IMR-90 (cell line): ENCODE data around the gene EPB41L3. TPM values are rescaled to one million over a fixed set of nuclear protein-coding genes. Genes with fewer than 3 reads are reported as not detected.

ENCODE experiments used
- ATAC-seq: fragments of 200-7000 bp; cut with Tn5 transposase; 2 replicates; pipeline ENCODE4 v1.9.1; 2020; ENCODE audit warnings: low read depth, mild to moderate bottlenecking, moderate library complexity
- BruUV-seq: library from RNA; stranded (reverse); fragments of 400-500 nt; replicated peaks from 2 replicates; lab custom pipeline; 2021; lab: Mats Ljungman, UMichigan
- CTCF ChIA-PET: fragments of 300-600 bp; formaldehyde crosslinking; extraction: SDS; loops from one replicate; lab custom pipeline; 2021; ENCODE audit warnings: antibody characterized with exemption; lab: Yijun Ruan, JAX
- POLR2A ChIA-PET: fragments of 300-600 bp; sonication (Branson Sonifier 250); formaldehyde crosslinking; loops from one replicate; lab custom pipeline; 2022; ENCODE audit warnings: antibody characterized with exemption; ENCODE audit not compliant: unreplicated experiment; lab: Charles Lee
- DNase-seq: peaks from one replicate; pipeline ENCODE4 v3.0.0; 2013
- H2AFZ ChIP-seq: replicated peaks from 2 replicates; pipeline ENCODE3; 2013; ENCODE audit warnings: low read length, mild to moderate bottlenecking; ENCODE audit not compliant: poor library complexity
- H2AK5ac ChIP-seq: 2 replicates; pipeline ENCODE4 v1.6.1; 2013; ENCODE audit warnings: low read depth, low read length, inconsistent platforms
- H2AK9ac ChIP-seq: replicated peaks from 2 replicates; pipeline ENCODE3; 2013; ENCODE audit warnings: mild to moderate bottlenecking, low read depth, low read length, moderate library complexity; ENCODE audit not compliant: poor library complexity
- H2BK120ac ChIP-seq: 2 replicates; pipeline ENCODE4 v1.6.1; 2013; ENCODE audit warnings: low read depth, low read length, inconsistent platforms
- H2BK15ac ChIP-seq: 3 replicates; pipeline ENCODE4 v1.6.1; 2013; ENCODE audit warnings: low read depth, low read length, inconsistent platforms
- H2BK20ac ChIP-seq: 2 replicates; pipeline ENCODE4 v1.6.1; 2013; ENCODE audit warnings: low read depth, mild to moderate bottlenecking, inconsistent platforms, low read length, moderate library complexity
- H2BK5ac ChIP-seq: 2 replicates; pipeline ENCODE4 v1.6.1; 2013; ENCODE audit warnings: mild to moderate bottlenecking, low read depth, low read length, inconsistent platforms; ENCODE audit not compliant: poor library complexity, severe bottlenecking
- H3K14ac ChIP-seq: replicated peaks from 2 replicates; pipeline ENCODE4 v1.6.1; 2013; ENCODE audit warnings: low read depth, low read length, inconsistent platforms
- H3K18ac ChIP-seq: 2 replicates; pipeline ENCODE4 v1.6.1; 2013; ENCODE audit warnings: low read depth, low read length, control low read depth
- H3K23ac ChIP-seq: 2 replicates; pipeline ENCODE4 v1.6.1; 2013; ENCODE audit warnings: low read depth, low read length, inconsistent platforms
- H3K27ac ChIP-seq: 2 replicates; pipeline ENCODE4 v1.5.1; 2013; ENCODE audit warnings: mild to moderate bottlenecking, control low read depth, low read length; ENCODE audit not compliant: insufficient read depth
- H3K27me3 ChIP-seq: 2 replicates; pipeline ENCODE4 v1.6.1; 2013; ENCODE audit warnings: low read length; ENCODE audit not compliant: control insufficient read depth, insufficient read depth
- H3K36me3 ChIP-seq: 2 replicates; pipeline ENCODE4 v1.6.1; 2013; ENCODE audit warnings: low read length, mixed read lengths; ENCODE audit not compliant: control insufficient read depth, insufficient read depth
- H3K4ac ChIP-seq: 2 replicates; pipeline ENCODE4 v1.6.1; 2013; ENCODE audit warnings: low read depth, low read length, inconsistent platforms
- H3K4me1 ChIP-seq: 2 replicates; pipeline ENCODE4 v1.6.1; 2013; ENCODE audit warnings: low read length, mixed read lengths; ENCODE audit not compliant: control insufficient read depth, insufficient read depth
- H3K4me2 ChIP-seq: 2 replicates; pipeline ENCODE4 v1.6.1; 2013; ENCODE audit warnings: low read depth, mild to moderate bottlenecking, control low read depth, low read length, moderate library complexity
- H3K4me3 ChIP-seq: 2 replicates; pipeline ENCODE4 v1.5.1; 2013; ENCODE audit warnings: low read depth, mild to moderate bottlenecking, control low read depth, low read length, moderate library complexity; ENCODE audit not compliant: insufficient read depth
- H3K56ac ChIP-seq: 2 replicates; pipeline ENCODE4 v1.6.1; 2013; ENCODE audit warnings: low read length, inconsistent platforms; ENCODE audit not compliant: insufficient read depth; ENCODE audit errors: extremely low read depth
- H3K79me1 ChIP-seq, 2 experiments: 2 replicates each; pipeline ENCODE4 v1.6.1; 2013; ENCODE audit warnings: low read length in 2 of 2, inconsistent platforms in 1 of 2, low read depth in 1 of 2
- H3K9ac ChIP-seq: 2 replicates; pipeline ENCODE4 v1.6.1; 2013; ENCODE audit warnings: low read depth, low read length, control low read depth
- H3K9me1 ChIP-seq: 2 replicates; pipeline ENCODE4 v1.6.1; 2013; ENCODE audit warnings: low read length, inconsistent platforms; ENCODE audit not compliant: insufficient read depth
- H3K9me3 ChIP-seq: 2 replicates; pipeline ENCODE4 v1.6.1; 2013; ENCODE audit warnings: low read length; ENCODE audit not compliant: control insufficient read depth, insufficient read depth
- H4K20me1 ChIP-seq: 2 replicates; pipeline ENCODE4 v1.6.1; 2013; ENCODE audit warnings: low read length, inconsistent platforms; ENCODE audit not compliant: insufficient read depth
- H4K5ac ChIP-seq: 2 replicates; pipeline ENCODE4 v1.6.1; 2013; ENCODE audit warnings: mild to moderate bottlenecking, low read depth, low read length, control low read depth
- H4K8ac ChIP-seq, 2 experiments: 2 replicates each; pipeline ENCODE4 v1.6.1; 2013; ENCODE audit warnings: low read depth in 2 of 2, low read length in 2 of 2, control low read depth in 1 of 2, inconsistent platforms in 1 of 2
- H4K91ac ChIP-seq: 2 replicates; pipeline ENCODE4 v1.6.1; 2013; ENCODE audit warnings: low read depth, low read length, inconsistent platforms; ENCODE audit not compliant: insufficient read depth
- CEBPB ChIP-seq: IDR thresholded peaks from 2 replicates; pipeline ENCODE4 v1.6.1; 2012; ENCODE audit warnings: low read depth, low read length, improper control_type of control experiment
- CHD1 ChIP-seq: IDR thresholded peaks from 2 replicates; pipeline ENCODE4 v1.6.1; 2012; ENCODE audit warnings: low read depth, low read length, improper control_type of control experiment
- FOS ChIP-seq: fragments of 150-350 bp; IDR thresholded peaks from 2 replicates; pipeline ENCODE4 v1.6.1; 2016; ENCODE audit warnings: low read depth, low read length
- MAZ ChIP-seq: IDR thresholded peaks from 2 replicates; pipeline ENCODE4 v1.6.1; 2012; ENCODE audit warnings: low read depth, mild to moderate bottlenecking, low read length, improper control_type of control experiment, moderate library complexity, borderline replicate concordance
- NFE2L2 ChIP-seq: fragments of 150-350 bp; IDR thresholded peaks from 2 replicates; pipeline ENCODE4 v1.6.1; 2016; ENCODE audit warnings: low read depth, mild to moderate bottlenecking, low read length
- POLR2A ChIP-seq: IDR thresholded peaks from 2 replicates; pipeline ENCODE4 v1.6.1; 2012; ENCODE audit warnings: mild to moderate bottlenecking, low read depth, low read length
- RFX5 ChIP-seq: IDR thresholded peaks from 2 replicates; pipeline ENCODE4 v1.8.0; 2012; ENCODE audit warnings: low read depth, mild to moderate bottlenecking, low read length, moderate library complexity
- WGBS, 2 experiments: methylation state at CpG; one replicate each; pipeline versions ENCODE4 v1.1.5 to v1.1.7; 2013; ENCODE audit warnings: missing lambda C conversion rate in 2 of 2; ENCODE audit not compliant: insufficient read length in 1 of 2; ENCODE audit errors: extremely low coverage in 2 of 2; 5-methylcytosine and 5-hydroxymethylcytosine counted together
- dilution Hi-C: fragments of 300-500 bp; cut with HindIII; formaldehyde crosslinking; loops from one replicate; pipeline ENCODE4 v1.14.3; 2018; ENCODE audit warnings: low sequenced_read_pairs; ENCODE audit not compliant: unreplicated experiment
- in situ Hi-C: fragments of 300-500 bp; cut with MboI; formaldehyde crosslinking; loops from 3 replicates; pipeline ENCODE4 v1.14.3; 2019; ENCODE audit warnings: low sequenced_read_pairs, inconsistent platforms, mixed read lengths
- intact Hi-C: fragments of 100-400 bp; cut with micrococcal nuclease; formaldehyde crosslinking; loops from 2 replicates; pipeline ENCODE4 v1.10.0; 2022
- polyA plus RNA-seq, 3 experiments: library from polyadenylated mRNA; depleted of rRNA; stranded (reverse); fragments of >200 nt; gene quantifications; 2 replicates each; pipeline ENCODE4 v1.2.3, GENCODE V29; 2012; ENCODE audit warnings: low replicate concordance in 1 of 3
- total RNA-seq: library from RNA; depleted of rRNA; stranded (reverse); fragments of >200 nt; gene quantifications from 2 replicates; pipeline ENCODE4 v1.2.3, GENCODE V29; 2012
- TF ChIP-seq, protein P1 (sequence below): conservative IDR thresholded peaks from 2 replicates; pipeline ENCODE4 v1.5.1; 2012; ENCODE audit warnings: mild to moderate bottlenecking, low read depth, low read length, improper control_type of control experiment
- TF ChIP-seq, protein P2 (sequence below): fragments of 150-350 bp; IDR thresholded peaks from 2 replicates; pipeline ENCODE4 v1.6.1; 2017; ENCODE audit warnings: mild to moderate bottlenecking, antibody characterized with exemption, low read length, low read depth

Gene EPB41L3
- total and polyA plus RNA-seq, 2 of the 4 experiments (the other 2 are of a cell fraction), result 36.6 to 70.3 TPM

- no peak overlapping the region for H2BK120ac ChIP-seq
- no peak overlapping the region for H3K23ac ChIP-seq
- no peak for DNase-seq
- no peak overlapping the region for H3K4me2 ChIP-seq
- no peaks in the 10 kb centered on the region for H3K9me3 ChIP-seq
- TF ChIP-seq RFX5 (no peak), NFE2L2 (no peak), CEBPB (no peak), CHD1 (no peak), POLR2A (no peak), MAZ (no peak), FOS (no peak)
- TF ChIP-seq, protein P1, sequence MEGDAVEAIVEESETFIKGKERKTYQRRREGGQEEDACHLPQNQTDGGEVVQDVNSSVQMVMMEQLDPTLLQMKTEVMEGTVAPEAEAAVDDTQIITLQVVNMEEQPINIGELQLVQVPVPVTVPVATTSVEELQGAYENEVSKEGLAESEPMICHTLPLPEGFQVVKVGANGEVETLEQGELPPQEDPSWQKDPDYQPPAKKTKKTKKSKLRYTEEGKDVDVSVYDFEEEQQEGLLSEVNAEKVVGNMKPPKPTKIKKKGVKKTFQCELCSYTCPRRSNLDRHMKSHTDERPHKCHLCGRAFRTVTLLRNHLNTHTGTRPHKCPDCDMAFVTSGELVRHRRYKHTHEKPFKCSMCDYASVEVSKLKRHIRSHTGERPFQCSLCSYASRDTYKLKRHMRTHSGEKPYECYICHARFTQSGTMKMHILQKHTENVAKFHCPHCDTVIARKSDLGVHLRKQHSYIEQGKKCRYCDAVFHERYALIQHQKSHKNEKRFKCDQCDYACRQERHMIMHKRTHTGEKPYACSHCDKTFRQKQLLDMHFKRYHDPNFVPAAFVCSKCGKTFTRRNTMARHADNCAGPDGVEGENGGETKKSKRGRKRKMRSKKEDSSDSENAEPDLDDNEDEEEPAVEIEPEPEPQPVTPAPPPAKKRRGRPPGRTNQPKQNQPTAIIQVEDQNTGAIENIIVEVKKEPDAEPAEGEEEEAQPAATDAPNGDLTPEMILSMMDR, result no peak
- TF ChIP-seq, protein P2, sequence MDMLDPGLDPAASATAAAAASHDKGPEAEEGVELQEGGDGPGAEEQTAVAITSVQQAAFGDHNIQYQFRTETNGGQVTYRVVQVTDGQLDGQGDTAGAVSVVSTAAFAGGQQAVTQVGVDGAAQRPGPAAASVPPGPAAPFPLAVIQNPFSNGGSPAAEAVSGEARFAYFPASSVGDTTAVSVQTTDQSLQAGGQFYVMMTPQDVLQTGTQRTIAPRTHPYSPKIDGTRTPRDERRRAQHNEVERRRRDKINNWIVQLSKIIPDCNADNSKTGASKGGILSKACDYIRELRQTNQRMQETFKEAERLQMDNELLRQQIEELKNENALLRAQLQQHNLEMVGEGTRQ, result no peak
- H2BK5ac ChIP-seq, result no peak overlapping the region
- no peaks in the 10 kb centered on the region for H3K79me1 ChIP-seq
- dilution Hi-C loops, result no loop called here
- H3K18ac ChIP-seq, result no peak overlapping the region
- no peak overlapping the region for H4K5ac ChIP-seq
- H3K4ac ChIP-seq, result no peak overlapping the region
- no peak overlapping the region for H3K14ac ChIP-seq
- CTCF ChIA-PET, result no interaction called here
- H3K4me3 ChIP-seq, result no peak overlapping the region
- intact Hi-C loops, result no loop called here
- H2AK5ac ChIP-seq, result no peak overlapping the region
- no peaks in the 10 kb centered on the region for H3K9me1 ChIP-seq
- in situ Hi-C loops, result no loop called here
- ATAC-seq, result no peak
- no peak overlapping the region for H4K91ac ChIP-seq
- whole genome bisulfite sequencing, 2 experiments, result 100% methylated on average over 1 of the region's 6 CpGs; no CpG with 5 or more reads in 1 of the 2 experiments
- no peak overlapping the region for H3K56ac ChIP-seq
- H2AFZ ChIP-seq, result no peak overlapping the region
- H3K36me3 ChIP-seq, result peaks cover under 1% of the 10 kb centered on the region
- H4K8ac ChIP-seq, result no peak overlapping the region
- H3K27ac ChIP-seq, result no peak overlapping the region
- H4K20me1 ChIP-seq, result no peaks in the 10 kb centered on the region
- H2AK9ac ChIP-seq, result no peak overlapping the region
- no peak overlapping the region for H2BK20ac ChIP-seq
- POLR2A ChIA-PET, result no interaction called here
- no peak overlapping the region for H3K9ac ChIP-seq
- H3K4me1 ChIP-seq, result no peaks in the 10 kb centered on the region
- no TSS peak for BruUV-seq
- no peaks in the 10 kb centered on the region for H3K27me3 ChIP-seq
- no peak overlapping the region for H2BK15ac ChIP-seq
These were observed 129.3 kb downstream of the EPB41L3 start for GRCh38 chr18:5414546-5414945.
